GM12891 (cell line): ENCODE measurements around the gene WDFY2.

ENCODE experiments used
- PAX5 ChIP-seq: IDR thresholded peaks from 2 replicates; pipeline ENCODE4 v1.6.1; 2011; ENCODE audit warnings: low read length, moderate library complexity, mild to moderate bottlenecking; ENCODE audit not compliant: insufficient read depth, severe bottlenecking
- POLR2A ChIP-seq: IDR thresholded peaks from 2 replicates; pipeline ENCODE4 v1.6.1; 2011; ENCODE audit warnings: low read depth, low read length, control low read depth
- POLR2AphosphoS5 ChIP-seq: IDR thresholded peaks from 2 replicates; pipeline ENCODE4 v1.6.1; 2011; ENCODE audit warnings: low read depth, low read length, control low read depth
- SPI1 ChIP-seq: IDR thresholded peaks from 2 replicates; pipeline ENCODE4 v1.6.1; 2011; ENCODE audit warnings: low read depth, low read length, control low read depth
- TAF1 ChIP-seq: IDR thresholded peaks from 2 replicates; pipeline ENCODE4 v1.6.1; 2011; ENCODE audit warnings: low read depth, low read length, control low read depth

DNA sequence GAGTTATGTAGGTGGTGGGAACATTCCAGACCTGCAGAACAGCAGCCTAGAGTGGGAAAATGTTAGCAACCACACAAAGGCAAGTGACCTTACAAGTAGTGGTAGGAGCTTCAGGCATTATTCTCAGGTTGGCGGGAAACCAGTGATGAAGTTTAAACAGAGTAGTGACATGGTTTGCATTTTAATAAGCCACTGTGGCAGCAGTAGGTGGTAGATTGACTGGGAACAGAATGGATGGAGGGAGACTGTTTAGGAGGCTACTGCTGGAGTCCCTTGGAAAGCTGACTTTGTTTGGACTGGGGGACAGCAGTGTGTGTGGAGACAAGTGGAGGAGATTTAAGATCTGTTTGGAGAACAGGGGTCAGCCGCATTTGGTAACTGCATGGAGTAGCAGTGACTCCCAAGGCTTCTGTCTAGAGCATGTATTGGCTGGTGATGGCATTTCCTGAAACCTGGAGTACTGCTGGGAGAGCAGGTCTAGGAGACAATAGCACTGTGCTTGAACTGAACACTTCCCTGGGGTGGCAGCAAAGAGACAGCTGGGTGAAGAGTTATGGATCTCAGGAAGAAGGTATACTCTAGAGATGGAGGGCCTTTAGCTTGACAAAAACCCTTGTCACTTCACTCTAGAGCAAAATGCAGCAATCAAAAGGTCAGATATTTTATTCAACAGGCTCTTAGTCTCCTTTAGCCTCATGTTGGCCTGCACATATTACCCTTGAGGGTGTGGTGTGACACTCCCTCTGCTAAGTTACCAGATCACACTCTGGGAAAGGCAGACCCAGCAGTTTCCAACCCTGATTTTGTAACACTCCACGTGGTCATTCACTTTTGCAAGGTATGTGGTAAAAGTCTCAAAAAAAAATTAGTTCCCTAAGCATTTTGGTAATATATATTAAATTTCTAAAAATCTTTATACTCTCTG, 149.4 kb downstream of the WDFY2 start:
- no peak for TF ChIP-seq POLR2A
- TF ChIP-seq POLR2AphosphoS5, result no peak
- TF ChIP-seq TAF1, result no peak
- TF ChIP-seq SPI1, result no peak
- TF ChIP-seq PAX5, result no peak
